Hematopoietic multipotent progenitor cell treated with erythropoietin and hydrocortisone succinate and interleukin-3 and kit ligand, for 17 days (in vitro differentiated cells): ENCODE measurements around the gene C2orf68.
"Not testable (repeated sequence)": the region's sequence is repeated elsewhere in the genome, so short reads cannot be mapped to it uniquely, and the experiment has no call there.

Experiments used
- DNase-seq: peaks from one replicate; pipeline ENCODE4 v3.0.0-alpha.2; 2015; ENCODE audit warnings: low spot score

C2orf68 gene

GRCh38 chr2:85579266-85579935 lies 32.5 kb downstream of the C2orf68 start:
- no peak for DNase-seq

GRCh38 chr2:85578243-85579180 lies 33.4 kb downstream of the C2orf68 start:
- peak; percentile 18 for DNase-seq

GRCh38 chr2:85577386-85578242 lies 34.3 kb downstream of the C2orf68 start, which contains the start of gene VAMP8:
Gene VAMP8 (plus strand): TSS chr2:85577586. CDS start chr2:85577647, 61 bp downstream.
- DNase-seq: peak; percentile 46

- DNase-seq: no peak
Measured at GRCh38 chr2:85577063-85577385, 34.8 kb downstream of the C2orf68 start.

- DNase-seq: no peak
Measured at GRCh38 chr2:85575739-85576138, 36.1 kb downstream of the C2orf68 start.

- no peak for DNase-seq
Measured at GRCh38 chr2:85566265-85566664, 45.6 kb downstream of the C2orf68 start.

- DNase-seq: no peak
Measured at GRCh38 chr2:85564144-85564563, 47.7 kb downstream of the C2orf68 start.

GRCh38 chr2:85561280-85562212 lies 50.3 kb downstream of the C2orf68 start, which contains the start of gene GGCX:
Gene GGCX (minus strand): TSS chr2:85561493. CDS start chr2:85561428, 65 bp downstream.
- peak; percentile 92 for DNase-seq

- no peak for DNase-seq
Measured at GRCh38 chr2:85560812-85561279, 51.0 kb downstream of the C2orf68 start.

- not testable (repeated sequence) for DNase-seq
Measured at GRCh38 chr2:85560403-85560726, 51.5 kb downstream of the C2orf68 start.

GRCh38 chr2:85558160-85558559 lies 53.7 kb downstream of the C2orf68 start:
- no peak for DNase-seq

GRCh38 chr2:85557130-85557529 lies 54.7 kb downstream of the C2orf68 start:
- DNase-seq: no peak
